ENCODE measurements around the gene FAM124A.

FAM124A gene

DNA sequence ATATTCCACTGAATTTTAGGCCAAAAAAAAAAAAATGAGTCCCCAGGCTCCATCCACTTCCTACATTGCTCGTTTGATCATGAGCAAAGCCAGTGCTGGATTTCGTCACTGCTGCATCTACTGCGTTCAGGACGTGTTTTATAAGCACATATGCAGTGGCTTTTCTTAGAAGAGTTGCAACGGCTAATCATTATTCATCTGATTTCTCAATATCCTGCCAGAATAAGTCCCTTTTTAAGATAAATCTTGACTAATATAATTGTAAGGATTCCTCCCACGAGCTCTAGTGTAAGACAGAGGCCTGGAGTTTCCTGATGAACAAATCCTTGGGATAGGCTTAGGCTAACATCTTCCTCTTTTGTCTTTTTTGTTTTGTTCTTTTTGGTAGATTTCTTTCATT is 19.5 kb downstream of the FAM124A start:
- DNase-seq (ENCODE audit: low spot score) = no peak

DNA sequence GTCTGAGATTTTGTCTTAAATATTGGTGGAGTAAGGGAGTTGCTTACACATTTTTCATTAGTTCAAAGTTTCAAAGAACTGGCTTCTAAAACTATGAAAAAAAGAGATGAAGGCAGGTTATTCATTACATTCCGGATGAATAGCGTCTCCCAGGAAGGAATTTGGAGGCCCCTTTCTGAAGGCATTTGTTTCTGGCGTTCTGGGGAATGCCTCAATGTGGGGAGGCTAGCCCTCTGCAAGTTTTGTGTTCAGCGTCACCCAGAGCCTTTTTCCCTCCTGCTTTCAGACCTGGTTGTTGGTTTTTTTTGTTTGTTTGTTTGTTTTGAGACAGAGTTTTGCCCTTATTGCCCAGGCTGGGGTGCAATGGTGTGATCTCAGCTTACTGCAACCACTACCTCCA is 21.0 kb downstream of the FAM124A start:
- no peak for DNase-seq (ENCODE audit: low spot score)

DNA sequence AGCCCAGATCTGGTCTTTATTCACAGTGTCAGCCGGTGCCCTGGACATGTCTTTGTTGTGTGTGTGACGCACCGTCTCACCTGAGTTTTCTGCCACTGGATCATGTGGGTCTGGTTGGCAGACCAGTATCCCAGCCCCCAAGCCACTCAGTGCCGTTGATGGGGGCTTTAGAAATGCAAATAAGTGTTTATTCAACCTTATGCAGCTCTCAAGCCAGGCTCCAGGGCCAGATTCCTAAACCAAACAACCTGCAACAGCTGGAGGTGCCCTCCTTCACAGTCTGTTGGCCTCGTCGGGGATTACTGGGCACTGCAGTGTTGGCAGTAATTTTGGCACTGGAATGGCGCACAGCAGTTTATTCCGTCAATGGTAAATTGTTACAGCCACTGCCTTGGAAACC is 21.6 kb downstream of the FAM124A start:
- DNase-seq (ENCODE audit: low spot score) = peak; percentile 52

DNA sequence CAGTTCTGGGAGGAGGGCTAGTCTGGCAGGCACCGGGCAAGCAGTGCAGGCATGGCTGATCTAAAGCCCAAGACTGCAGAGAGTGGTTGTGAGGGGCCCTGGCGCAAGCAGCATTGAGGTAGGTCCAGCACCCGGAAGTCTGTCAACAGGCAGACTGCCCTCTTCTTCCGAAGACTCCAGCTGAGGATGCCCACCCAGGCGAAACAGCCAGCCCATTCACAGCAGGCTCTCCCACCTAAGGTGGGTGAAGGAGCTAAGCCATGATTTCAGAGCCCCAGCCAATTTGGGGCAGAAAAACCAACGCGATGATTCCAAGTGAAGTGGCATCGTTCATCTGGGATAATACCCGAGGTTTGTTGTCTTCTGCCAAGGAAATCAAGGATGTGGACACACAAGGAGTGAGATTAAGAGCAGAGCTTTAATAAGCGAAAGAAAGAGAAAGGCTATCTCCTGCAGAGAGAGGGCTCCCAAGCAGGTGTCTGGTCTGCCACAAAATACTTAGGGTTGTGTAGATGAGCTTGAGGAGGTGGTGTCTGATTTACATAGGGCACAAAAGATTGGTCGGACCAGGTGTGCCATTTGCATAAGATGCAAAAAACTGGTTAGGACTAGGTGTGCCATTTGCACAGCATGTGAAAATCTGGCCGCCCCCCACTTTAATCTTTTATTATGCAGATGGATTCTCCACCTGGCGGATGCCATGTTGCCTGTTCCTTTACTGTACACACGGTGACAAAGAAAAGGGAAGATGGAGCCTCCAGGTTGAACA is 22.6 kb downstream of the FAM124A start:
- no peak for DNase-seq (ENCODE audit: low spot score)

DNA sequence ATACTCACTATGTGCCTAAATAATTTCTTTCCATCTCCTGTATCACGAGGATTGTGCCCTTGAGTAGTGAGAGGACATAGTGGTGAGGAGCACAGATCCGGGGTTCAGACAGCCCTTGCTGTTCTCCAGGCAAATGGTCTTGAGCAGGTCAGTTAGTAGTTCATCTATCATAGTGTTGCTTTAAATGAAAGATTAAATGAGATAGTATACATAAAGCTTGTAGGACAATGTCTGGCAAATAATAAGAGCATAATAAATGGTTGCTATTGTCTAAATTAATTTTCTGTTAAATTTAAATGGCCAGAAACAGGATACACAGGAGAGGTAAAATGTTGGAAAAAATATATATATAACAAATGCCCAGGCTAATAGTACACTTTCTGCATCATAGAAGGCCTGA is 23.4 kb downstream of the FAM124A start:
- DNase-seq (ENCODE audit: low spot score) = no peak

DNA sequence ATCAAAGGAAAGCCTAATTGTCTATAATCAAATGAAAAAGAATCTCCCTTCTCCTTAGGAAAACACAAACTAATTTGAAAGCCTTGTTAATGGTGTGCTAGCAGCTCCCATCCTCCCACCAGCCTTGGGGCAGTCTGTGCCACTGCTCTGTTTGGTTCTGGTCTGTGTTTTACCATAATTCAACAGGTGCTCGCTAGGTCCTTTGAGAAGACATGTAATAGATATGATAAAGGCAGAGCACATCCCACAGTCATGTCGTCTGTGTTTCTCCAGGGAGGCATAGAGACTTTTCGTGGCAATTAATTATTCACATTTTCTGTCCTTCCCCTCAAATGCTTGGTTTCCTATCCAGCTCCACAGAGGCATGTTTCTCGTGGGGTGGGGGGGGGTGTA is 23.8 kb downstream of the FAM124A start:
- DNase-seq (ENCODE audit: low spot score) = peak; percentile 60

DNA sequence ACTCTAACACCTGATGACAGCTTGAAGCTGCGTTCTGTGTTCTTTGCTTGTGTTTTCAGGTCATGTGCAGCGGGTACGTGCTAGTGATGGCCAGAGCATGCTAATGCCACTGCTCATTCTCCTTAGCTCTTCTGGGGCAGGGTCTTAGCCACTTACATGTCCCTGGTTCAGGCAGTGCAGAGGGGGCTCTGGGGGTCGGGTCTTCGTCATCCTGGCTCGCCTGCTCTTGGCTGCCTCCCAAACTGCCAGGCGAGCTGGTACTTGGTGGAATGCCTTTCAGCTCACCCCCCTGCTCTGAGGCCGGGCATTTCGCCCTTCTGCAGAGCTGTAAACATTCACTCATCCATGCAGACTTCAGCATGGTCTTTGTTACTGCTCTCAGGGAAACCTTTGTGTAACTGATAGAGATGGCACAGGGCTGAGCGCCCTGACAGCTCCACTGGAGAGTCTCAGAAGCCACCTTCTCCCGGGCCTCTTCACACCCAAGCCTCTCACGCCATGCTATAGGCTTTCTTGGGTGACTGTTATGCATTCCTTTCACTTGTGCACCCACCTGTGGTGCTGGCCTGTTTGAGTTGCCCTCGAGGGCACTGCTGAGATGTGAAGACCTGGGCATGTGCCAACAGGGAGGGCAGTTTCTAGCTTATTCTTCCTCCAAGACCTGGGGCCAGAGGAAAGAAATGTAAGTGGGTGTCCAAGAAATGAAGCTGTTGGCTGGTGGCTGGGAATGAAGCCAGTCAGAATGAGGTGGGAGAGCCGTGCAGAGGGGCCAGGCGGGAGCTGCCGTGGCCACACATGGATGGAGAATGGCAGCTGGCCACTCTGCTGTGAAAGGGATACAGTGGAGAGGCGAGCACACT is 24.4 kb downstream of the FAM124A start:
- DNase-seq (ENCODE audit: low spot score) = peak; percentile 94

DNA sequence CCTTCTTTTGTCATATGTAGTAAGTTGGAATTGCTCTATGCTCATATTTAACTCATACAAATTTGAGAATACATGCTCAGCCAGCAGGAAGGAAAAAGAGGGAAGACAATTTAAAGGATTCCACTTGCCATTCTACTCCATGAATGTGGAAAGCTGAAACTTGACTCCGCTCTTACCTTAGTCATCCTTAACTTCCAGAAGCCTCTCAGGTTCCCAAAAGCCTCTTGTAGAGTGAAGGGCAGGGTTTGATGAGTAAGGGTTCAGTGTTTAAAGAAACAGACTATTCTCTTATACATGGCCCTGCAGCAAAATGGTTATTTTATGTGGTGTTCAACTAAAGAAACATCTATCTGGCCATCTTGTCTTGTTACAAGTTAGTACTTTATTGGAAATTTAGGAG is 27.1 kb downstream of the FAM124A start:
- DNase-seq (ENCODE audit: low spot score) = no peak

DNA sequence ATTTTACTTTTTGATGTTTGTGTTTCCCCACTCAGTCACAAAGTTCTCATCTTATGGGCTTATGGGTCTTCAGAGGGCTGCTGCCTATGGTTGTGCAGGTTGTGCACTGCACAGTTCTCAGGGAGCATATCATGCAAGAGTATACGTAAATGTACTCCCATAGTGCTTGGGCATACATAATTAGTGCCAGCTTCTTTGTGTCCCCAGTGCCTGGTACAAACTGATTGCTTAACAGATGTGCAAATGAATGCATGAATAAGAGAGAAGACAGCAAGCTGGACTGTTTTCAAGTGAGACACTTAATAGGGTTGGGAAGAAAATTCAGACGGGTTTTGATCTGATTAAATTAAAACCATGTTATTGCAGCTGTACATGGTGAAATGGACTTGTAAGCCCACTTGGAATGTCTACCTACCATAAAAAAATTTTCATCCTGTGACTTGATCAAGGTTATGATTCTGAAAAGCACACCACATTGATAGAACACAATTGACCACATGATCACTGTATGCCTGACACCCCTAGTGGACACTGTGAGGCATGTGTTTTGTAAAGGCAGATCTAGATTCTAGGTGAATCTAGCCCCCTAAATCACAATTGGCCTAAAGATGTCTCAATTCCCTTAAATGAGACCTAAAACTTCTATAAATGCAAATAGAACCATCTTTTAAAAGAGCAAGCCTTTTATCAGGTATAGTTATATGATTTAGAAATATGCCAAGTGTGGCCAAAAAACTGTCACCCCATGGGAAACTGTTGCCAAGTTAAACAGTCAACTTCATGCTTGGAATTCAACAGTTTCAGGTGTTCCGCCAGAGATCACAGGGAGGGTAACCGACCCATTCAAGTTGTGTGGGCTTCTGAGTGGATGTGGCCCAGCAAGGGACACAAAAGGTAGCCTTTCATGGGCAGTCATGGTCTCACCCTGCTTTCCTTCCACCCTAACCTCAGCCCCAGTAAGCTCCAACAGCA is 27.9 kb downstream of the FAM124A start:
- peak; percentile 81 for DNase-seq (ENCODE audit: low spot score)

DNA sequence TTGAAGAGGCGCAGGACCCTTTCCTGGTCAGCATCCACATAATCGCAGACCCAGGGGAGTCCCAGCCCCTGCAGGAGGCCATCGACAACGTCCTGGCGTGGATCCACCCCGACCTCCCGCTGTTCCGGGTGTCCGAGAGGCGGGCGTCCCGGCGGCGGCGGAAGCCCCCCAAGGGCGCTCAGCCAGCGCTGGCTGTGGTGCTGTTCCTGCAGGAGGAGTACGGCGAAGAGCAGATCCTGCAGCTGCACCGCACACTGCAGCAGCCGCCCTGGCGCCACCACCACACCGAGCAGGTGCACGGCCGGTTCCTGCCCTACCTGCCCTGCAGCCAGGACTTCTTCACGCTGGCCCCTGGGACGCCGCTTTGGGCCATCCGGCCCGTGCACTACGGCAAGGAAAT is 29.3 kb downstream of the FAM124A start:
- no peak for DNase-seq (ENCODE audit: low spot score)

DNA sequence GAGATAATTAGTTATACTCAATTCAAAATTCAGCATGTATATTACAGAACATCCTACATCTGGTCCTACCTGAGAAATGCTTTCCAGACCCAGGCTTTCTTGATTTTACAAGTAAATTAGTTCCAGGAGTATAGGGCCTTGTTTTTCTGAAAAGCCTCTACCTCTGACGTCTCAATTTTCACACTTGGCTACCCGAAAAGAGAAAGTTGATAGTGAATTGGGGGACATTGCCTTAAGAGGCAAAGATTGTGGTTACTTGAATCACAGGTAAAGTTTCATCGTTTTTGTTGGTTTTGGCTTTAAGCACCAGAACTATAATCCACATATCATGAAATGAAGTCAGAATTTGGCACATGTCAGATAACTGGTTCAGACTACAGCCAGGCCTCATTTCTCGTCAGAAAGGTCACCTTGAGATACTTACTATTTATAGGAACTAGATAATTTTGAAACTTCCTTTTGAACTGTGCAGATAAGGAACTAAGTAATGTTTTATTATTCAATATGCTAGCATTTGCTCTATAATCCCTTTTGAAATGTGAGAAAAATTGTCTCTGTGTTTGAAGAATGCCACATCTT is 30.8 kb downstream of the FAM124A start:
- DNase-seq (ENCODE audit: low spot score) = no peak

DNA sequence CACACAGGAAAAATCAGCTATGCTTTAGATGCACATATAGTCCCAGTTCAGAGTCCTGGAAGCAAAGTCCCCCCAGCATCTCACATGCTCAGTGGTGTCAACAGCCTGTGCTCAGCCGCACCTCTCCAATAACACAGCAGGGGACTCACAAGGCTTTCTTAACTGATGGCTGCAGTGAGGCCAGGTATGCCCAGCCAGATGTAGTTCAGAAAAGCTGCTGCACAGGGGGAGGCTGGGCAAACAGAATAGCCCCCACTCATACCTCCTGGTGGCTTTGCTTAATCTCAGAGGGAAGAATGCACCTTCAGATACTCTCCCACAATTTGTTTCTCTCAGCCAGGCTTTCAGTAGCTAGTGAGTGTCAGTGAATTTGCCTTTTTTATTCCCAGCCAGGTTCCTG is 33.4 kb downstream of the FAM124A start:
- no peak for DNase-seq (ENCODE audit: low spot score)

DNA sequence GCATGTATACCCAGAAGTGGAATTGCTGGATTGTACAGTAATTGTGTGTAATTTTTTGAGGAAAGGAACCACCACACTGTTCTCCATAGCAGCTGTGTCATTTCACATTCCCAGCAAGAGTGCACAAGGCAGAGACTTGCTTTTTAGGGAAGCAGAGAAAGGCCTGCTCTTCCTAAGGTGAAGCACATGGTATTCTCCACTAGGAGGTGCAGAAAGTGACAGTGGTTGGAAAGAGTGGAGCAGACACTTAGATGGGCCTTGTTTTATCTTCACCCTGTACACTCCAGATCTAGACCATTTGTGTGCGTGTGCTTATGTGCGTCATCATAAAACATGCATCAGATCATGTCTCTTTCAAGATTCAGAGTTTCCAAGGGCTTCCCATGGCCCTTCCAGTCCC is 35.0 kb downstream of the FAM124A start:
- no peak for DNase-seq (ENCODE audit: low spot score)

DNA sequence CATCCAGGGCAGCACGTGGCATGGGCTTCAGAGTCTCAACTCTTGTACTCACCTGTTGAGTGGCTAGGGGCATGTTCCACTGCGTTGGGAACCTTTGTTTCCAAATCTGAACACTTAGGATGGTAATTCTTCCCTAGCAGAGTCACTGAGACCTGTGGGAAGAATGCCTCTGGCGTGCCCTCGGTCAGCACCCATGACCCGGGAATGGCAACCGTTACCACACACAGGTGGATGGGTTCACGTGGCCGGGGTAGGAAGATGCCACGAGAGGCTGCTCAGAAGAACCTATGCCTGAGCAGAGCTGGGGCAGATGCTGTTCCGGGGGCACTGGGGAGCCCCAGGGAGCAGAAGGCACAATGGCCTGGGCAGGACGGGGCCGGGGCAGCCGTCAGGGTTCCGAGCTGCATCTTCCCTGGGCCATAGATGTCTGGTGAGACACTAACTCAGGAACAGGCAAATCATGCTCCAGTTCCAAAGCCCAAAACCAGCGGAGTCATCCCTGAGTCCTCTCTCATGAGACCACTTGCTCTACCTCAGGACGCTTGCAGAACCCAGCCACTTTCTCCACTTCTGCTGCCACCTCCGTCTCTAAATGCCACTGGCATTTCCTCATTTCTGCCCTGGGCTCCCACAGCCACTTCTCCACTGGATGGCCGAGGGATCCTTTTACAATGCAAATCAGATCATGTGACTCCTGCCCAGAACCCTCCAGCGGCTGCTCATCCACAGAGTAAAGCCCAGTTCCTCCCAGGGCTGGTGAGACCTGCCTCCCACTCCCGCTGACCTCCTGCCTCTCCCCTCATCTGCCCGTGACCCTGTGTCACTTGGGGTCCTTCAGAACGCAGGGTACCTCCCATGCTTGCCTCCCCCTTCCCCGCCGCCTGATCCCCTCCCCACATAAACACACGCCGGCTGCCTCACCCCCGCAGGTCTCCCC is 36.7 kb downstream of the FAM124A start:
- no peak for DNase-seq (ENCODE audit: low spot score)

DNA sequence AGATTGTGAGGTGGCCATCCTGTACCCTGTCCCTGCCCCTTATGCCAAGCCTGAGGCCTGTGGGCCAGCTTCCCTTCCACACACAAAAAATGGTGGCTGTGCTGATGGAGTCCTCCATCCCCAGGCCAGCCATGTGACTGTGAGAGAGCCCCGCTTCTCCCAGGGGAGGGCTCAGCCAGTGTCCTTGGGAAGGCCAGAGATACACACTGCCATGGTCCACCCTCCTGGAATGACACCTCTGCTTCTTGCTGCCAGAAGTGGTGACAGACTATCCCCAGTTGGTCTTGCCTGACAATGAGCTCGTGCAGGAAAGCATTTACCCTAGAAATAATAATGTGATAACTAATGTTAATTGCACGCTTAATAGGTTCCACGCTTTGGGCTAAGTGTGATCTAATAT is 38.0 kb downstream of the FAM124A start:
- no peak for DNase-seq (ENCODE audit: low spot score)

DNA sequence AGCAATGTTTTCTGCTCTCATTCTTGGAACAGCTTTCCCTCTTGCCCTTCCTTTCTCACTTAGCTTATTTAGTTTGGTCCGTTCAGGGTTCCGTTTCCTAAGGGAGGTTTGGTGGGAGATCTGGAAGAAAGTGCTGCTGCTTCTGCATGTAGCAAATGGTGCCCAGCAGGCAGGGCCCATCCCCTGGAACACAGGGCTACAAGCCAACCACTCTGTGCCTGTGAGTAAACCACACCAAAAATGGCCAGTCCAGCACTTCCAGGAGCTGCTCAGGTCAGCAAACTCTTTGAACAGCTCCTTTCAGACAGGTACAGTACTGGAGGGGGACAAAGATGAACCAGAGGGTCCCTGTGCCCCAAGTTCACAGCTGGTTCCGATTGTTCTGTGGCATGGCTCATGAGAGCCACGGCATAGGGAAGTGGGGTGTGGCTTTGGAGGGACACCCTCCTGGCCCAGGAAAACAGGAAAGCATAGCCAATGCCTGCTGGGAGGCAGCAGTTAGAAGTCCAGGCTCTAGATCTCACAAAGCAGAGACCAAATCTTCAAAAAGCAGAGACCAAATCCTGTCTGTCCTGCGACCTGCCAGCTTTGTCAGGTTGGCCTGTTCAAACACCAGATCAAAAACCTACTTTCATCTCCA is 39.5 kb downstream of the FAM124A start:
- no peak for DNase-seq (ENCODE audit: low spot score)

DNA sequence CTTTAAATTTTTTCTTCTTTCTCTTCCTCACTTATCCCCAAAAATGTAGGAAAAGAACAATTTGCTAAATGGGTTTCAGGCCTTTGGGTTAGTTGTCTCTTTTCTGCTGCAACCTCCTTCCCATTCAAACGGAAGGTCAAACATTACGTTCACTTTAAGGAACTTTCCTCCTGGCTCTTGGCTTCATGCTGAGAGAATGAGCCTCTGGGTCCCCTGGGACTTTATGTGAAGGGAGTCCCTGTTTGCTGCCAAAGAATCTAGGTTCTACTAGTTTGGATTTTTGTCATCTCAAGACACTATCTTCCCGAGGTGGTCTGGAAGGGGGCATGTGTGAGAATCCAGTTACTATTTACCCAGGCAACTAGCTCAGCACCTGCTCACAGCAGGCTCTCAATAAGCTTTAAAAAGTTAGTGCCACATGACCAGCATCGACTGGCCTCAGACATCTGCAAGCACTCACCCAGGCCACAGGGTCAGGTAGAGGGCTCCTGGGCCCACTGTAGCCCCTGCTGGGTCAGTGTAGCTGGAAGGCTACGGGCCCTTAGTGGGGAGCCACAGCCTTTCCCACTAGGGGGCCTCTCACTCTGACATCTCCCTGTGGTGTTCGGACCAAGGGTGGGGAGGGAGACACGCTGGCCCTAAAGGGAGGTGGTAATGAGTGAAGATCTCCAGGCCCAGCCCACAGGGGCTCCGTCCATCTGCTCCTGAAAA is 40.5 kb downstream of the FAM124A start:
- DNase-seq (ENCODE audit: low spot score) = no peak

DNA sequence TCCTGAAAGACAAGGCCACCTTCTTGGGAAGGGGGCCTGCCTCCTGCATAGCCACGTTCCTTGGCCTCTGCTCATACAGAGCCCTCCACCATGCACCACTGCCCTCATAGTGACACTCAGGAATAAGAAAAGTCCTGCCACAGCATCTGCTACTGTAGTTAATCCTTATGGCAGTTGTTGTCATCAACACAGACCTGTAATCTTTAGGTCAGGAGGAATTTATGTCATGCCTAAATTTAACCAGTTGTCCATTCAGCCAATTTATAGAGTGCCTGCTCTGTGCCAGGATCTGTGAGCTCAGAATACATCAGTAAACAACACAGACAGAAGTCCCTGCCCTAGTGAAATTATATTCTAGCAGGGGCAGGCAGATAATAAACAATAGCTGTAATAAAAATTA is 44.4 kb downstream of the FAM124A start:
- no peak for DNase-seq (ENCODE audit: low spot score)

DNA sequence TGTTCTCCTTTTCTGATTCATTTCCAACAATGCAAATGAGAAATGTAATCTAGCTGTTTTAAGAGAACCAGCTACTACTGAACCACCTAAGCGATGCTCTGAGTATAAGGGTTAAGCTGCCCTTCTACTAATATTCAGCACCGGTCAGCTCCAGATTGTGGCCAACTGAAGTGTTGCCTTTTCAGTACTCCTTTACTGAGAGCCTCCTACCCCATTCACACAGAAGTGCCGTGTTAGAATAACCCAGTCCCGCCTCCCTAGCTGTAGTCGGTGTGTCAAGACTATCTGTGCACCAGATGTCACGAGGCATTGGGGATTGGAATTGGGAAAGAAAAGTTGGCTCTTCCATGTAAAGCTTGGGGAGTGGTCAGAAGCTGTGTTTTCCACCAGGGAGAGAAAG is 45.4 kb downstream of the FAM124A start:
- DNase-seq (ENCODE audit: low spot score) = no peak

DNA sequence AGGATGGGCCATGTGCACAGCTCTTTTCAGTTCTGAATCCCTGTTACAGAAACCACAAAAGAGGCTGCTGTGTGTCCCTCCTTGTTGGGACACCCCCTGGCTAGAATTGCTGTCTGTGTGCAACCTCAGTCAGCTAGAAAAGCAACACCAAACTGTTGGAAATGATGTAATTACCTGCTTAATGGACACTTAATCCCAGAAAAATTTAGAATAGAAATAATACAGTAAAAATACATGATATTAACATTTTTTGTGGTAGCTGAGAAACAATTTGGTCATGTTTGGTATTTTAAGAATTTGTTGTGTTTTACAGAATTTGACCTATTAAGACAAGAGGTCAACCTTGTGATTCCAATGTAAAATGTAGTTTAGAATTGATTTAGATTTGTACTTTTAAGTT is 46.8 kb downstream of the FAM124A start:
- DNase-seq (ENCODE audit: low spot score) = no peak

All from Ammon's horn (tissue), 1 donor.